Measurements from ENCODE around the gene TENT5C. TPM values are rescaled to one million over a fixed set of nuclear protein-coding genes. Genes with fewer than 3 reads are reported as not detected.
A peak's percentile ranks its signal among the peaks of the same experiment; 100 is the strongest.

The TENT5C gene
- total RNA-seq, 3 donors from 2014 or later: 16.5 to 37.4 (median 32.1) TPM

GRCh38 chr1:117611121-117611601, 5.3 kb downstream of the TENT5C start:
- TF ChIP-seq, protein P1, sequence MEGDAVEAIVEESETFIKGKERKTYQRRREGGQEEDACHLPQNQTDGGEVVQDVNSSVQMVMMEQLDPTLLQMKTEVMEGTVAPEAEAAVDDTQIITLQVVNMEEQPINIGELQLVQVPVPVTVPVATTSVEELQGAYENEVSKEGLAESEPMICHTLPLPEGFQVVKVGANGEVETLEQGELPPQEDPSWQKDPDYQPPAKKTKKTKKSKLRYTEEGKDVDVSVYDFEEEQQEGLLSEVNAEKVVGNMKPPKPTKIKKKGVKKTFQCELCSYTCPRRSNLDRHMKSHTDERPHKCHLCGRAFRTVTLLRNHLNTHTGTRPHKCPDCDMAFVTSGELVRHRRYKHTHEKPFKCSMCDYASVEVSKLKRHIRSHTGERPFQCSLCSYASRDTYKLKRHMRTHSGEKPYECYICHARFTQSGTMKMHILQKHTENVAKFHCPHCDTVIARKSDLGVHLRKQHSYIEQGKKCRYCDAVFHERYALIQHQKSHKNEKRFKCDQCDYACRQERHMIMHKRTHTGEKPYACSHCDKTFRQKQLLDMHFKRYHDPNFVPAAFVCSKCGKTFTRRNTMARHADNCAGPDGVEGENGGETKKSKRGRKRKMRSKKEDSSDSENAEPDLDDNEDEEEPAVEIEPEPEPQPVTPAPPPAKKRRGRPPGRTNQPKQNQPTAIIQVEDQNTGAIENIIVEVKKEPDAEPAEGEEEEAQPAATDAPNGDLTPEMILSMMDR (IDR thresholded peaks at IDR 0.05): no peak
- no peak for DNase-seq
- peaks cover 69% of the 10 kb centered on the region for H3K4me1 ChIP-seq (ENCODE audit: low read depth)
- intact Hi-C loops (cut with DNase I, micrococcal nuclease): loop anchor here in 1 of 2 donors (10.0 kb wide), 1 partner anchor 64 kb away; no protein-coding TSS in a partner anchor
- H3K4me3 ChIP-seq: no peak overlapping the region
- no peak for ATAC-seq
- no peaks in the 10 kb centered on the region for H3K36me3 ChIP-seq (ENCODE audit: low read depth)
- H3K9me3 ChIP-seq: no peaks in the 10 kb centered on the region

DNA sequence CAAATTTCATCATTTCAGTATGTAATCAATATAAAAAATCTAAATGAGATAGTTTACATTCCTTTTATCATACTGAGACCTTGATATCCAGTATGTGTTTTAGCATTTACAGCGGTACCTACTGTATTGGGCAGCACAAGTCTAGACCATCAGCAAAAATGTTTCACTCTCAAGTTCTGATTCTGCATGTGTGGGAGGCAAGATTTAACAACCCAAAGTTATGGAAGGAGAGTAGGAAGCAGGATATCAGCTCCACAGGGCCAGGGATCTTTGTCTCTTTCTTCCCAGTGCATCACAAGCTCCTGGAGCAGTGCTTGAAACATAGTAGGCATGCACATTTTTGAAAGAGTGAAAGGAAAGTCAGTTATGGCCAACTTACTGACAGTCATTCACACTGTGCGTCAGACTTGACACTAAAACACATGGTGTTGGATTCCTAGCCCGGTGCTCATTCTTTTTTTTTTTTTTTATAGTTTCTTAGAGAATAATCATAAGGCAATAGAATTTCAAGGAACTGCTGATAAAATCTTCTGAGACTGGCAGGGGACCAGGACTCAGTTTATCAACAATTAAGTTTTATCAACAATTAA, 6.1 kb downstream of the TENT5C start:
- ATAC-seq: peak; percentile 25
- H3K4me3 ChIP-seq: no peak overlapping the region
- H3K36me3 ChIP-seq (ENCODE audit: low read depth): no peaks in the 10 kb centered on the region
- H3K9me3 ChIP-seq: no peaks in the 10 kb centered on the region
- no peak for DNase-seq
- TF ChIP-seq, protein P1 (IDR thresholded peaks at IDR 0.05): no peak
- intact Hi-C loops (cut with DNase I, micrococcal nuclease): loop anchor here in 1 of 2 donors (10.0 kb wide), 1 partner anchor 63 kb away; no protein-coding TSS in a partner anchor
- H3K4me1 ChIP-seq (ENCODE audit: low read depth): peaks cover 69% of the 10 kb centered on the region

DNA sequence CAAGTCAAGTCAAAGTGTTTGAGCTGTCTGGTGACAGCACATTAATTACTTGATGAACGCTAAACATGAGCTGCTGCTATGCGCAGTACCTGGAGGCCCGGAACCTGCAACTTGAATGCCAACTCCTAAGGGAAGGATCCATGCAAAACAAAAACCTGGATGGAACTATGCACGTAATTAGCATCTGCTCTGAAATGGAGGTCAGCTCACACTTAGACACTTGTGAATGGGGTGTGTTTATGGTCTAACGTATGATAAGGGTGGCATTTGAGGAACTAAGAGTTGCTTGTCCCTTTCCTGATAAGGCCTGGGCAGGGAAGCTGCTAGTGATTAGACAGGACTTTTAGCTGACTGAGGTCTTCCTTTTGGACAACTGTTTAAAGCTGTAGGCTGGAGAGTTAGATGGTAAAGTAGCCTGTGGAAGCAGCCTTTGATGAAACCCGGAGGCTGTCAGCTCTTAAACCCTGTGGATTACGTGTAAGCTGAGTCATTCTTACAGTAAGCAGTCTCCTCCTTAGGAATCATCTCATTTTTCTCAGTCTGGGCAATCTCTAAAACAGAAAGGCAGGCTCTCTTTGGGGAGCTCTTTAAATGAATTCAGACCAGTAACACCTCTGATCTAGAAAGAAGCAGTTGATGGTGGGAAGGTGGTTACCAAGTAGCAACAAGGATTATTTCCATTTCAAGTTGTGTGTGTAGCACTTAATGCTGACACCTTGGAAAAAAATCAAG, 6.8 kb downstream of the TENT5C start:
- Histone ChIP-seq H3K9me3 (no peaks in the 10 kb centered on the region), H3K4me1 (ENCODE audit: low read depth) (peaks cover 67% of the 10 kb centered on the region), H3K36me3 (ENCODE audit: low read depth) (no peaks in the 10 kb centered on the region), H3K4me3 (no peak overlapping the region)
- intact Hi-C loops (cut with DNase I, micrococcal nuclease): loop anchor here in 1 of 2 donors (10.0 kb wide), 1 partner anchor 62 kb away; no protein-coding TSS in a partner anchor
- TF ChIP-seq, protein P1 (IDR thresholded peaks at IDR 0.05): no peak
- DNase-seq (peak in 2 of 3 donors; percentile 48 to 64), ATAC-seq (peak; percentile 85)

DNA sequence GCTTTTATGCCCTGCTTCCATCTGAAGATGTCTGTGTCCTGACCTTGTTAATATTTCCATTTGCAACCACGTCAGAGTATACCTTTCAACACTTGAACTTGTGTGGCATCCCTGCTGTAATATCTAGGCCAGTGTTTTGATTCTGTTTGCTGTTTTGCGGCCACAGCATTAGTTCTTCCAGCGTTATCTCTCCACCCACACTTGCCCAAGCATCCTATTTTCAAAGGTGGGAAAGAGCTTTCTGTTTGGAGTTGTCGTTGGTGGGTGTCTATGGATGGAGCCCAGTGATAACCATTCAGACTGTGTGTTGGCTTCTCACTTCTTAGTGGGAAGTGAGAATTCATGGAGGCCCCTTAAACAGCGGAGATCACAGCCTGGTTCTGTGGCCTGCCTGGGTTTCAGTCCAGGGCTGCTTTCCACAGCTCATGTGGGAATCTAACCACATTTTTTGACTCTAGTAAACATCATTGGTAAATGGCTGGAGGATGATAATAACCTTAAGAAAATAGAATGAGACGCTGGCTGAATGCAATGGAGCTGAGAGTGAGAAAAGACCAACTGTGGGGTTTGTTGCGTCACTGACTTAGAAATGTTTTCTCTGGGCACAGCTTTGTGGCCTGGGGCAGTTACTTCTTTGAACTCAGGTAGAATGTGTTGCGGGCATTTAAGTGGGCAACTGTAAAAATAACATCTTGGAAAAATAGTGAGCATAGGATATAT, 7.6 kb downstream of the TENT5C start:
- no peak overlapping the region for H3K4me3 ChIP-seq
- intact Hi-C loops (cut with DNase I, micrococcal nuclease): loop anchor here in 1 of 2 donors (10.0 kb wide), 1 partner anchor 61 kb away; no protein-coding TSS in a partner anchor

More for the DNA sequence above, 7.6 kb downstream of the TENT5C start:
- H3K4me1 ChIP-seq (ENCODE audit: low read depth): peaks cover 60% of the 10 kb centered on the region
- TF ChIP-seq, protein P1 (IDR thresholded peaks at IDR 0.05): no peak
- DNase-seq: no peak
- H3K36me3 ChIP-seq (ENCODE audit: low read depth): no peaks in the 10 kb centered on the region
- H3K9me3 ChIP-seq: no peaks in the 10 kb centered on the region
- no peak for ATAC-seq

Data from mucosa of descending colon (tissue), 3 donors.